Endothelial cell (in vitro differentiated cells): ENCODE data around the gene NAALADL2. TPM values are rescaled to one million over a fixed set of nuclear protein-coding genes. Genes with fewer than 3 reads are reported as not detected.
"Not testable (repeated sequence)": the region's sequence is repeated elsewhere in the genome, so short reads cannot be mapped to it uniquely, and the experiment has no call there.

Source experiments
- DNase-seq: peaks from one replicate; pipeline ENCODE4 v3.0.0; 2021; ENCODE audit warnings: low spot score
- H3K27ac Mint-ChIP-seq: one replicate; pipeline ENCODE4 v1.8.0; 2021; ENCODE audit warnings: mixed read lengths, inconsistent platforms; ENCODE audit not compliant: unreplicated experiment
- H3K27me3 Mint-ChIP-seq: one replicate; pipeline ENCODE4 v1.8.0; 2021; ENCODE audit warnings: mild to moderate bottlenecking, moderate library complexity, mixed read lengths, inconsistent platforms; ENCODE audit not compliant: unreplicated experiment
- H3K36me3 Mint-ChIP-seq: one replicate; pipeline ENCODE4 v1.8.0; 2021; ENCODE audit warnings: mild to moderate bottlenecking, low read depth, mixed read lengths, inconsistent platforms; ENCODE audit not compliant: unreplicated experiment
- H3K4me1 Mint-ChIP-seq: one replicate; pipeline ENCODE4 v1.8.0; 2021; ENCODE audit warnings: mild to moderate bottlenecking, mixed read lengths, inconsistent platforms; ENCODE audit not compliant: unreplicated experiment
- H3K4me3 Mint-ChIP-seq: one replicate; pipeline ENCODE4 v1.8.0; 2021; ENCODE audit warnings: mild to moderate bottlenecking, mixed read lengths, inconsistent platforms; ENCODE audit not compliant: unreplicated experiment
- H3K9me3 Mint-ChIP-seq: one replicate; pipeline ENCODE4 v1.8.0; 2021; ENCODE audit warnings: mixed read lengths, inconsistent platforms; ENCODE audit not compliant: unreplicated experiment
- total RNA-seq: library from RNA; stranded (reverse); fragmentation: NEBNext Ultra II Directional; extraction: Animal tissue kit (Norgen Biotek cat#: 25700); gene quantifications from one replicate; pipeline ENCODE4 v1.2.1, GENCODE V29; 2021; ENCODE audit not compliant: unreplicated experiment
- TF ChIP-seq, protein P1 (sequence below): fragments of 200-600 bp; sonication (generic); IDR thresholded peaks from one replicate; pipeline ENCODE4 v1.5.0; 2021; ENCODE audit warnings: antibody characterized with exemption; ENCODE audit not compliant: unreplicated experiment

Gene NAALADL2
- total RNA-seq, 1 donor from 2014 or later, result 3.5 TPM

DNA sequence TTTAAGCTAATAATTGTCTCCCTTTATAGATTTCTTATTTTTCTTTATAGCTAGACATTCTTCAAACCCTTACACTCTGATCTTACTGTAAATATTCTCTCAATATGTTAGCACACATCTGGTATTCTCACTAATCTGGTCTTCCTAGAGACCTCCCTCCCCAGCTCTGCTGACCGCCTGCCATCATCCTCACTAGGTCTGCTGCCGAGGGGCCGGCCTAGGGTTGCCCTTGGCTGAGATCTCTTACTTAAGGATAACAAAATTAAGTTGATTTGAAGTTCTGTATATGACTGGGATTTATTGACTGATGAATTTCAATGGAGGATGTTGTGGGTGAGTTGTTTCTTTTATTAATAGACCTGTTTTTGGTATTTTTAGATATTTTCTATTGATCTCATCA, 586.6 kb downstream of the NAALADL2 start:
- no peak overlapping the region for H3K4me3 Mint-ChIP-seq
- no peaks in the 10 kb centered on the region for H3K4me1 Mint-ChIP-seq
- no peaks in the 10 kb centered on the region for H3K9me3 Mint-ChIP-seq
- no peak for DNase-seq
- H3K27me3 Mint-ChIP-seq, result no peaks in the 10 kb centered on the region
- H3K27ac Mint-ChIP-seq, result no peak overlapping the region
- TF ChIP-seq, protein P1, sequence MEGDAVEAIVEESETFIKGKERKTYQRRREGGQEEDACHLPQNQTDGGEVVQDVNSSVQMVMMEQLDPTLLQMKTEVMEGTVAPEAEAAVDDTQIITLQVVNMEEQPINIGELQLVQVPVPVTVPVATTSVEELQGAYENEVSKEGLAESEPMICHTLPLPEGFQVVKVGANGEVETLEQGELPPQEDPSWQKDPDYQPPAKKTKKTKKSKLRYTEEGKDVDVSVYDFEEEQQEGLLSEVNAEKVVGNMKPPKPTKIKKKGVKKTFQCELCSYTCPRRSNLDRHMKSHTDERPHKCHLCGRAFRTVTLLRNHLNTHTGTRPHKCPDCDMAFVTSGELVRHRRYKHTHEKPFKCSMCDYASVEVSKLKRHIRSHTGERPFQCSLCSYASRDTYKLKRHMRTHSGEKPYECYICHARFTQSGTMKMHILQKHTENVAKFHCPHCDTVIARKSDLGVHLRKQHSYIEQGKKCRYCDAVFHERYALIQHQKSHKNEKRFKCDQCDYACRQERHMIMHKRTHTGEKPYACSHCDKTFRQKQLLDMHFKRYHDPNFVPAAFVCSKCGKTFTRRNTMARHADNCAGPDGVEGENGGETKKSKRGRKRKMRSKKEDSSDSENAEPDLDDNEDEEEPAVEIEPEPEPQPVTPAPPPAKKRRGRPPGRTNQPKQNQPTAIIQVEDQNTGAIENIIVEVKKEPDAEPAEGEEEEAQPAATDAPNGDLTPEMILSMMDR, result no peak
- H3K36me3 Mint-ChIP-seq, result no peaks in the 10 kb centered on the region

DNA sequence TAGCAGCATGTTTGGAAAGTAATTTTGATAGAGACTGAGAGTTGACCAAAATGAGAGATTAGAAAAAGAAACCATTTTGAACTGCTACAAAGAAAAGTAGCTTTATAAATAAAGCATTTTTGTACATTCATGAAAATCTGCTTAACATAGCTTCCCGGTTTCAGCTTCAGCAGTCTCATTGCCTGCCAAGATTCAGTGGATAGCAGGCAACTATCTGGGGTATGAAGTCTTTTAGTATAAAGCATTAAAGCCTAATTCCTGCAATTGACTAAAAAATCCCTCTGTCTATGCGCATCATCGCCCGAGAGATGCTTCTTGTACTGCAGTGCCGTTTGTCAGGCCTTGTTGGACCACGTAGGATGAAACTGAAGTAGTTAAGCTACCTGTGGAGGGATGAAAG, 588.4 kb downstream of the NAALADL2 start:
- TF ChIP-seq, protein P1, result no peak

DNA sequence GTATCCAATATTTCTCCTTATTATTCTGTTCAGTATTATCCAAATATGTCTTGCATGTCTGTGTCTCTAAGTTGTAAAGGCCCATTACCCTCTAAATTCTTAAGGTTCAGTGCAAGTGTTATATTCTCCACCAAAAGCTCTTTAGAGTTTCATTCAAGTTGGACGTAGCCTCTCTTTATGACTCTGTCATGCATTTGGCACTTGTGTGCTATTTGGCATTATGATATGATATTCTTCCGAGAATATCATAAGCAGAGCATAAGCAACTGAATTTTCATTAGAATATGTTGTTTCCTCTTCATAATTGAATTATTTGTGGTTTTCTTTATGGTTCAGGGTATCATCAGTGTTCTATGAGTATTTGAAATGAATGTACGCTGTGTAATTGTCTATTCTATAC, 594.2 kb downstream of the NAALADL2 start:
- H3K27me3 Mint-ChIP-seq, result no peaks in the 10 kb centered on the region
- TF ChIP-seq, protein P1, result no peak
- no peaks in the 10 kb centered on the region for H3K36me3 Mint-ChIP-seq
- no peaks in the 10 kb centered on the region for H3K4me1 Mint-ChIP-seq
- no peaks in the 10 kb centered on the region for H3K9me3 Mint-ChIP-seq
- H3K4me3 Mint-ChIP-seq, result no peak overlapping the region
- H3K27ac Mint-ChIP-seq, result no peak overlapping the region
- no peak for DNase-seq

More for the DNA sequence above, 588.4 kb downstream of the NAALADL2 start:
- Mint-ChIP-seq H3K27ac (no peak overlapping the region), H3K9me3 (no peaks in the 10 kb centered on the region), H3K4me1 (no peaks in the 10 kb centered on the region), H3K4me3 (no peak overlapping the region), H3K36me3 (no peaks in the 10 kb centered on the region), H3K27me3 (no peaks in the 10 kb centered on the region)
- DNase-seq, result no peak

DNA sequence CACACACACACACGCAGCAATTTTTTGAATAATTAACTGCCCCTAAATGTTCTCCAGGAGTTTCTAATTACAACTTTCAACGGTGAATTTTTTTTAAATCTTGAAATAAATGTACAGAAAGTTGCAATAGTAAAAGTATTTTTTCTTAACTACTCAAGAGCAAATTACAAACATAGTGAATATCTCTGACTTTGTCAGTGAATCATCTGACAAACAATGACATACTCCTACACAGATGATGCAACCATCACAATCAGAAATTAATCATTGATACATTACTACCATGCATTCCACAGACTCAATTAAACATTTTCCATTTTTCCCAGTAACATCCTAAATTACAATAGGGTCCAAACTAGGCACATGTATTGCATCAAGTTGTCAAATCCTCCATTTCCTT, 597.3 kb downstream of the NAALADL2 start:
- Mint-ChIP-seq H3K27me3 (no peaks in the 10 kb centered on the region), H3K9me3 (no peaks in the 10 kb centered on the region), H3K27ac (no peak overlapping the region), H3K4me3 (no peak overlapping the region), H3K4me1 (no peaks in the 10 kb centered on the region), H3K36me3 (no peaks in the 10 kb centered on the region)
- TF ChIP-seq, protein P1, result no peak
- DNase-seq, result no peak

DNA sequence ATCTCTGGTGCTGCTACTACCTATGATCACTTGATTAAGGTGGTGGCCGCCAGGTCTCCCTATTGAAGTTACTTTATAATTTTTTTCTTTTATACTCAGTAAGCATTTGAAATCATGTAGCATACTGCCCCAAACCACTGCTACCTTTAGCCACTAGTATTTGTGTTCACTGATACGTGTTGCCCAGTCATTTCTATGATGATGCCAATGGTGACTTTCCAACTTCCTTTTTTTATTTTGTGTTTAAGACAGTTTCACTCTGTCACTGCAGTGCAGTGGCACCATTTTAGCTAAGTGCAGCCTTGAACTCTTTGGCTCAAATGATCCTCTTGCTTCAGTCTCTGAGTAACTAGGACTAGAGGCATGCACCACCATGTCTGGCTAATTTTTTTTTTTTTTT, 598.2 kb downstream of the NAALADL2 start:
- H3K4me3 Mint-ChIP-seq, result no peak overlapping the region
- no peaks in the 10 kb centered on the region for H3K4me1 Mint-ChIP-seq
- no peak for DNase-seq
- no peaks in the 10 kb centered on the region for H3K27me3 Mint-ChIP-seq
- no peaks in the 10 kb centered on the region for H3K36me3 Mint-ChIP-seq
- no peak overlapping the region for H3K27ac Mint-ChIP-seq
- no peaks in the 10 kb centered on the region for H3K9me3 Mint-ChIP-seq
- TF ChIP-seq, protein P1, result no peak

DNA sequence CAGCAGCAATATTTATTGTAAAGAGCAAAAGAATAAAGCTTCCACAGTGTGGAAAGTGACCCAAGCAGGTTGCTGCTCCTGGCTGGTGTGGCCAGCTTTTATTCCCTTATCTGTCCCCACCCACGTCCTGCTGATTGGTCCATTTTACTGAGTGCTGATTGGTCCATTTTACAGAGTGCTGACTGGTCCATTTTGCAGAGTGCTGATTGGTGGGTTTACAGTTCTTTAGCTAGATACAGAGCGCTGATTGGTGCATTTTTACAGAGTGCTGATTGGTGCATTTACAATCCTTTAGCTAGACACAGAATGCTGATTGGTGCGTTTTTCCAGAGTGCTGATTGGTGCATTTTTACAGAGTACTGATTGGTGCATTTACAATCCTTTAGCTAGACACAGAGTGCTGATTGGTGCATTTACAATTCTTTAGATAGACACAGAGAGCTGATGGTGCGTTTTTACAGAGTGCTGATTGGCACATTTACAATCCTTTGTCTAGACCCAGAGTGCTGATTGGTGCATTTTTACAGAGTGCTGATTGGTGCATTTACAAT, 601.8 kb downstream of the NAALADL2 start:
- H3K36me3 Mint-ChIP-seq, DNase-seq, H3K9me3 Mint-ChIP-seq, H3K27ac Mint-ChIP-seq, H3K4me3 Mint-ChIP-seq, H3K4me1 Mint-ChIP-seq, H3K27me3 Mint-ChIP-seq: not testable (repeated sequence)
